Panc1 (cell line): ENCODE results near the gene ATP6V1G1. TPM values are rescaled to one million over a fixed set of nuclear protein-coding genes. Genes with fewer than 3 reads are reported as not detected.

Experiments
- total RNA-seq: library from RNA; stranded (reverse); gene quantifications from one replicate; pipeline ENCODE4 v1.2.1, GENCODE V29; 2021; ENCODE audit not compliant: unreplicated experiment

Gene ATP6V1G1
- total RNA-seq, 1 experiment from 2014 or later: 71.8 TPM

Other genes with a start within 250 kb of the ATP6V1G1 start
- gene AKNA, start 199.8 kb upstream of the ATP6V1G1 start, total RNA-seq: 10.1 TPM
- 18.0 TPM for gene WHRN, start 82.3 kb upstream of the ATP6V1G1 start, total RNA-seq
- gene TMEM268, start 23.5 kb downstream of the ATP6V1G1 start, total RNA-seq: 9.0 TPM
- not detected for gene TEX53, start 70.0 kb downstream of the ATP6V1G1 start, total RNA-seq
- gene TEX48, start 94.4 kb downstream of the ATP6V1G1 start, total RNA-seq: not detected
- 0.03 TPM for gene TNFSF15, start 218.3 kb downstream of the ATP6V1G1 start, total RNA-seq